Measurements from ENCODE around the gene WNT9A. TPM values are rescaled to one million over a fixed set of nuclear protein-coding genes. Genes with fewer than 3 reads are reported as not detected.
"Not testable (repeated sequence)": the region's sequence is repeated elsewhere in the genome, so short reads cannot be mapped to it uniquely, and the experiment has no call there.

The WNT9A gene
- total RNA-seq, 1 experiment from 2014 or later = 0.37 TPM

- DNase-seq (ENCODE audit: low spot score) = no peak
Measured at GRCh38 chr1:227886993-227887696, 60.6 kb downstream of the WNT9A start.

DNA sequence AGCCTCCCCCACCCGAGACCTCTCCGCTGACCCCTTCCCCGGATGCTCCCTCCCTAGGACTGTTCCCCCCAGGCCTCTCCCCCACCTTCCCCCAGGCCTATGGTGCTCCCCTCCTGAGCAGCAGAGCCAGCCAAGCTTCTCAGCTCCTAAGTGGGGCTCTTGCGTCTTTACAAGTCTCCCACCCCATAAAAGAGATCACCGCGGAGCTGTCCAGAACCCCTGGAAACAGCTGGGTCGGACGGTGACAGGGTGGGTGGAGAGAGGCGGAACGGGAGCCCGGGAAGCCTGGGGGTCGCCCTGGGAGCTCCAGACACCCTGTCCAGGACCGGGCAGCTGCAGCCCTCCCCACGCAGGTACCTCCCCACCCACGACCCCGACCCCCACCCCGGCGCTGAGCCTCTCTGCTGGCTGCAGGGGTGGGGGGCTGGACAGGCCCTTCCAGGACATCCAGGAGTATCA is 61.2 kb downstream of the WNT9A start:
- DNase-seq (ENCODE audit: low spot score) = no peak

DNA sequence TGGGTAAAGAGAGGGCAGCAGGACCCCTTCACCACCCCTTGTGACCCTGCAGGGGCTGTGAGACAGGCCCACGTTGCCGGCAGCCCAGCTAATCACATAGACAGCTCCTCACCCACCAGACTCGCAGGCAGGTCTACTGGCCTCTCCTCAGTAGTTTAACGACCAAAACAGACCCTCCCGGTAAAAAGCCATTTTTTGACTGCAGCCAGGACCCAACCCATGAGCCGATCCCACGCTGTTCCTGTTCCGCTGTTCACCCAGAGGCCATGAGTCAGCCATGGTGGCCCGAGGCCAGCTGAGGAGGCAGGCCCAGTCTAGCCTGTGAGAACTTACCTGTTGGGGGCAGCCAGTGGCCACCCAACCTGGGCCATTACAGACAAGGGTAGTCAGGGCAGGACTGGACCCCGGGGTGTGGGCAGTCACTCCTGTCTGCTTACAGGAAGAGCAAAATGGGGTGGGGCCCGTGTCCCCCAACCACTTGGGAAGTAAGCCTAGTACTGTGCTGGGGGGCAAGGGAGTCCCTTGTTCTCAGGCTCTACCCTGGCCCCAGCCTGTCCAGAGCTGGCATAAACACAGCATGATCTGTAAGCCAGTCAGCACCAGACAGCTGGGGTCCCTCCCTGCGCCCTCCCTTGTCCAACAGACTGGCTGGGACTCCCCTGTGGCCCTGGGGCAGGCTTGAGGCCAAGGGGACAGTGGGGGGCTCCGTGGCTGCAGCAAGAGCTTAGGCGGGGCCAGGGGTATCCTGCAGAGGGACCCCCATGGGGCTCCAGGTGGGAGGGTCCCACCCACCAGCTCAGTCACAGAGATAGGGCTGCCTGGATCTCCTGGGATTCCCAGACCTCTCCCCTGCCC is 61.9 kb downstream of the WNT9A start:
- peak; percentile 43 for DNase-seq (ENCODE audit: low spot score)

- DNase-seq (ENCODE audit: low spot score) = no peak
Measured at GRCh38 chr1:227885135-227885647, 62.5 kb downstream of the WNT9A start.

GRCh38 chr1:227884370-227885134 is 63.2 kb downstream of the WNT9A start:
- DNase-seq (ENCODE audit: low spot score) = no peak

DNA sequence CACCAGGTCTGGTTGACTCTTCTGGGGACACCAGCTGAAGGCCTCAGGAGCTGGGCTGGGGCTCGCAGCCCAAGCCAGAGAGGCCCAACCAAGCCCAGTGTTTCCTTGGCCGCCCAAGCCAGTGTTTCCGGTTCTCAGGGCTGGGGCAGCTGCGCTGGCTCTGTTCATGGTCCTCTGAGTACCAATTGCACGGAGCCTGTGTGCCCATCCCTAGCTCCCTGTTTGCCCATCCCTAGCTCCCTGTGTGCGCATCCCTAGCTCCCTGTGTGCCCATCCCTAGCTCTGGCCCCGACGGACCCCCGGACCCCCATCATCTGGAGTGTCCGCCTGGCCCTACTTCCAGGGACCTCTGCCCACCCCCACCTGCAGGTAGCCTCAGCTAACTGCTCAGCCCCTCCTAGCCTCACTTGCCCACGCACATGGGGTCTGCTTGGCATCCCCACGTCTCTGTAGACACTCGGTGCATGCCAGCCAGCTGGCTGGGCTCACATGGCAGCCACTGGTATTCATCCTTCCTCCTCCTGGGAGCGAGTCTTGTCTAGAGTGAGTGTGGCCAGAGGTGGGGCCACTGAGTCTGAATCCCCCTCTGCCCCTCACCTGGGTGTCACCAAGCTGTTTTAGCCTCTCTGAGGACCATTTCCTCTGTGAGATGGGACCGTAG is 64.0 kb downstream of the WNT9A start:
- no peak for DNase-seq (ENCODE audit: low spot score)

- no peak for DNase-seq (ENCODE audit: low spot score)
Measured at GRCh38 chr1:227883073-227883520, 64.6 kb downstream of the WNT9A start.

DNA sequence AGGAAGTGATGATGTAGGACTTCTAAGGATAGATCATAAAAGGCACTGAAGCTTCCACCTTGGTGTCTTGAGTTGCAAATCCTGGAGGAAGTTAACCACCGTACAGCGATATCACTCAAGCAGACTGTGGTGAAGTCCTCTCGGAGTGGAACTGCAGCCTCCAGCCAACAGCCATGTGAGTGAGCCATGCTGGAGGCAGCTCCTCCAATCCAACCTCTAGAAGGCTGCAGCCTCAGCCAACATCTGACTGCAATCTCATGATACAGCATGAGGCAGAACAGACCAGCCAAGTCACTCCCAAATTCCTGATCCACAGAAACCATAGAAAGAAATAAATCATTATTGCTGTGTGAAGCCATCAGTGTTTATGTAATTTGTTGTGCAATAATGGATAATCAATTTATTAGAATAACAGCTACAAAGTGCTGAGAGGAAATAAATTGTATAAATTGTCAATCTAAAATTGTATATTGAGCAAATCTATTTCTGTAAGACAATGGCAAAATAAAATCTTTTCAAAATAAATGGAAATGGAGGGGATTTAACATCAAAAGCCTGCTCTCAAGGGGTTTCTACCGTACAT is 67.3 kb downstream of the WNT9A start:
- DNase-seq (ENCODE audit: low spot score) = no peak

- not testable (repeated sequence) for DNase-seq (ENCODE audit: low spot score)
Measured at GRCh38 chr1:227877810-227878209, 69.9 kb downstream of the WNT9A start.

GRCh38 chr1:227871892-227872291 is 75.8 kb downstream of the WNT9A start:
- DNase-seq (ENCODE audit: low spot score) = not testable (repeated sequence)

DNA sequence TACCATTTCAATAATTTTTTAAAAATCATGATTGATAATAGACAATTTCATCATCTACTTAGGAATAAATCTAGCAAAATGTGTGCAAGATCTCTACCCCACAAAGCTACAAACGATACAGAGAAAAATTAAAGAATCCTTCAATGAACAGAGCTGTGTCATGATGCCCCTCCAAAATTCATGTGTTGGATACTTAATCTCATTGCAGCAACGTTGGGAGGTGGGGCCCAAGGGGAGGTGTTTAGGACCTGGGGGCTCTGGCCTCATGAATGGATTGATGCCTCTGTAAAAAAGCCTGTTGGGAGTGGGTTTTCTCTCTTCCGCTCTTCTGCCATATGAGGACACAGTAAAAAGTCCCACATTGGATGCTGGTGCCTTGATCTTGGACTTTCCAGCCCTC is 77.4 kb downstream of the WNT9A start:
- no peak for DNase-seq (ENCODE audit: low spot score)

DNA sequence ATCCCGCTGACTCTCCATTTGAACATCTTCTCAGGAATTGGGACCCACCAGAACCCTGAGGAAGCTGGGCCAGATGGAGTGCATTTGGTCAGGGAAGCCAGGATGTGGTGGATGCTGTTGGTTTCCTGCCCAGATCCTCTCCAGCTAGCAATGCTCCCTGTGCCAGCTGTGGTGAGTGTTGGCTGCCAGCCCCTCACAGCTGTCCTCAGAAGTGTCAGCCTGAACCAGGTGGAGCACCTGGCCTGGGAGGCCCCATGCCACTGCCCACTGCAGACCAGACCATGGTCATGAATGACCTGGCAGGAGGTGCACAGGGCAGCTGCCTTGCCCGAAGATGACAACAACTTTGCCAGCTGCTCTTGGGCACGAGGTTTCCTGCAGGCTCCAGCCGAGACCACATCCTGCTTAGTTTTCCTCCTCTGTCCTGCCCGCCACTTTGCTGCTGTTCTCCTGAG is 77.9 kb downstream of the WNT9A start:
- peak; percentile 76 for DNase-seq (ENCODE audit: low spot score)

GRCh38 chr1:227869279-227869842 is 78.4 kb downstream of the WNT9A start:
- peak; percentile 21 for DNase-seq (ENCODE audit: low spot score)

Other genes with a start within 250 kb of the WNT9A start
- gene JMJD4, start 212.6 kb downstream of the WNT9A start, total RNA-seq (2014; rRNA removed; shearing (Covaris generic)) = 15.1 and 19.7 TPM in 2 replicates
- 61.3 and 61.6 TPM in 2 replicates for gene SNAP47, start 212.5 kb downstream of the WNT9A start, total RNA-seq (2014; rRNA removed; shearing (Covaris generic))
- not detected in 2 replicates for gene PRSS38, start 132.3 kb downstream of the WNT9A start, total RNA-seq (2014; rRNA removed; shearing (Covaris generic))
- gene WNT3A, start 59.1 kb upstream of the WNT9A start, total RNA-seq (2014; rRNA removed; shearing (Covaris generic)) = not detected in 2 replicates
- 102 and 167 TPM in 2 replicates for gene ARF1, start 134.8 kb upstream of the WNT9A start, total RNA-seq (2014; rRNA removed; shearing (Covaris generic))
- gene C1orf35, start 155.4 kb upstream of the WNT9A start, total RNA-seq (2014; rRNA removed; shearing (Covaris generic)) = 10.7 and 14.2 TPM in 2 replicates
- gene MRPL55, start 161.4 kb upstream of the WNT9A start, total RNA-seq (2014; rRNA removed; shearing (Covaris generic)) = 85.3 and 97.7 TPM in 2 replicates
- 185 and 196 TPM in 2 replicates for gene GUK1, start 192.3 kb upstream of the WNT9A start, total RNA-seq (2014; rRNA removed; shearing (Covaris generic))
- 0.06 TPM in 1 of 2 replicates, not detected in the other for gene GJC2, start 202.0 kb upstream of the WNT9A start, total RNA-seq (2014; rRNA removed; shearing (Covaris generic))
- 0.74 and 1.8 TPM in 2 replicates for gene IBA57, start 217.9 kb upstream of the WNT9A start, total RNA-seq (2014; rRNA removed; shearing (Covaris generic))

All from H4 (cell line).